GM18909 (cell line): ENCODE measurements around the gene DENND6A.
"Not testable (repeated sequence)": the region's sequence is repeated elsewhere in the genome, so short reads cannot be mapped to it uniquely, and the experiment has no call there.

Source experiments
- ATAC-seq: cut with Tn5 transposase; IDR thresholded peaks from one replicate; pipeline ENCODE4 v1.9.1; 2021; ENCODE audit warnings: mild to moderate bottlenecking; ENCODE audit not compliant: unreplicated experiment, poor library complexity

DENND6A gene

DNA sequence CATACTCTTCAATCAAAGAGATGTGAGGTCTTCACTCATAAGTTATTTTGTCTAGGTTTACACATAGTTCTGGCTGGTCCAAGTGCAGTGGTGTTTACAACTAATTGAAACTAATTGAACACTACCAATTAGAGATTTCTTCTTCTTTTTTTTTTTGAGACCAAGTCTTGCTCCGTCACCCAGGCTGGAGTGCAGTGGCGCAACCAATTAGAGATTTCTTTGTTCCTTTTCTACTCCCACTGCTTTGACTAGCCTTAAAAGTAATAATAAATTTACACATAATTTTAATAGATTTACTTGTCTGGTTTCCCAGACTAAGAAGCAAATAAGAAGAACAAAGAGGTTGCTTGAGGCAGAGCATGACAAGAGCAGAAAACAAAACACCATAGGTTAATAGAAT, 6.7 kb upstream of the DENND6A start:
- no peak for ATAC-seq

DNA sequence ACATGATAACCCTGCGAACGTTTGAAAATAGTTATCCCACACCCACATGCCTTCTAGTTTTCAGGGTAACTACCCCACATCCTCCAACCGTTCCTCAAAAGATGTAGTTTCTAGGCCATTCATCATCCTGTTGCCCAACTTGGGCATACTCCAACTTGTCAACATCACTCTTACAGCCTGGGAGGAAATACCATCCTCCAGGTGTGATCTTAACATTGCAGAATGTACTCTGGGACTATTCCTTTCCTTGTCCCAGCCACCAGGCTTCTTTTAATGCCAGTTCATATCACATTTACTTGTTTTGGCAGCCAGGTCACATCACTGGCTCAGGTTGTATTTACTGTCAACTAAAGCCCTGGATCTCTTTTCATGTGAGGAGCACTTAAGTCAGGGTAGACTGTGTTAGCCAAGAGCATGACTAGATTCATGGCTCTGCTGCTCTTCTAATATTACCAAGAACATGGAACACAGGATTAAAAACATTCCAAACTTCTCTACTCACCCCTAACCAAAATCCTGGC, 4.0 kb upstream of the DENND6A start:
- no peak for ATAC-seq

DNA sequence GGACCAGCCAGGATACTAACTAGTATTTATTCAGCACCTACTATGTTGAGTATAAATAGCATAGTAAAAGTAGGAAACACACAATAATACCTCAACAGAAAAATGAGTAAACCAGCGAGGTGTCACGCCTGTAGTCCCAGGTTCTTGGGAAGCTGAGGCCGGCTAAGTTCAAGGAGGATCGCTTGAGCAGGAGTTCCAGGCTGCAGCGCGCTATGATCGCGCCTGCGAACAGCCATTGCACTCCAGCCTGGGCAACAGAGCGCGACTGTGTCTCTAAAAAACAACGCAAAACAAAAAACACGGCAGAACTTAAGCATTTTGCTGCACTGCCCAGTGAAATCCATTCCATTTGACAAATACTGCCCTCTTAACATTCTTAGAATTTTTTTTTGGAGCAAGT, 1.3 kb upstream of the DENND6A start:
- no peak for ATAC-seq

DNA sequence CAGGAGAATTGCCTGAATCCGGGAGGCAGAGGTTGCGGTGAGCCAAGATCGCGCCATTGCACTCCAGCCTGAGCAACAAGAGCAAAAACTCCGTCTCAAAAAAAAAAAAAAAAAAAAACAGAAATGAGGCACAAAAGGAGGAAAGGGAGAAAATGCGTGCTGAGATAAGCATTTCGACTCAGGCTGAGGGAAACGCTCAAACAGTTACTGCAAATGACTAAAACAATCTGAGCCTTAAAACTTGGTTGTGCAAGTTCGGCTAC, 813 bp downstream of the DENND6A start:
- ATAC-seq: not testable (repeated sequence)

DNA sequence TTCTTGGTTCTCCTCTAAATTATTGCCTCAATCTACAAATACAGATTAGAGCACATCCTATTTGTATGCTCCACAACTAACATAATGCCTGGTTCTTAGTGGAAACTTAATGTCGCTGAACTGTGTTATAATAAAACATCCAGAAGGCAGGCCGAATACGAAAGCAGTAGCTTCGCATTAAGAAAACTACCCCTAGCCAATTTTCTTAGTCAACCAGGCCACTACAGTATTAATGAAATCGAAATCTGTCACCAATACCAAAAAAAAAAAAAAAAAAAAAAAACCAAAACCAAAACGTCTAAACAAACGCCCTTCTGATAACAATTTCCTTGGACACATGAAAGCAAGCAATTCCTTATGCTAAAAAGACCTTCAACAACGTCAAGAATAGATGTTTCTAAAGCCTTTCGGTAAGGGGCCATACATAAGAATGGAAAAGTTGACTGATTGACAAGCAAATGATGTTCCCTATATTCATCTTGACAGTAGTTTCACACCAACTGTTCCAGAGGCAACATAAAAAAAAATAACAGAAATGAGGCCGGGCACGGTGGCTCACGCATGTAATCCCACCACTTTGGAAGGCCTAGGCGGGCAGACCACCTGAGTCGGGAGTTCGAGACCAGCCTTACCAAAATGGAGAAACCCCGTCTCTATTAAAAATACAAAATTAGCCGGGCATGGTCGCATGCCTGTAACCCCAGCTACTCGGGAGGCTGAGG, 1.3 kb downstream of the DENND6A start:
- no peak for ATAC-seq

DNA sequence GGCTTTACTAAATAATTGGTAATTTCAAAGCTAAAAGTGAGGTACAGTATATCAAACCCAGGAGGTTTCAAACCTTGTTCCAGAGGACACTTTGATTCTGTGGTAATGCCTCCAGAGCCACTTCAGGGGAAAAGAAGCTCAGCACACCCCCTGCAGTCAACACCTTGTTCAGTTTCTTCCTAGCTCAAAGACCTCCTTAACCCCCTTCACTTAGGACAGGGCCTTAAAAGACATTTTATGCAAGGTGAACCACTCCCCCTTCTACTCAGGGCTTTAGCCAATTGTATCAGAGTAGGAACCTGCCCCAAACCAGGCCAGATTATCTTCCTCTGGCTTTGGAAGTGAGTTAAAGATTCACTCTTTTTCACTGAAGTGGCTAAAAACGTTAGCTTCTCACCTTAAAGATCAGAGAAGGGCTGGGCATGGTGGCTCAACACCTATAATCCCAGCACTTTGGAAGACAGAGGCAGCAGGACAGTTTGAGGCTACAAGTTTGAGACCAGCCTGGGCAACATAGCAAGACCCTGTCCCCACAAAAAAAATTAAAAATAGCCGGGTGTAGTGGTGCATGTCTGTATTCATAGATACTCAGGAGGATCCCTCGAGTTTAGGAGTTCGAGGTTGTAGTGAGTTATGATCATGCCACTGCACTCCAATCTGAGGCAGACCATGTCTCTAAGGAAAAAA, 3.4 kb downstream of the DENND6A start:
- no peak for ATAC-seq

DNA sequence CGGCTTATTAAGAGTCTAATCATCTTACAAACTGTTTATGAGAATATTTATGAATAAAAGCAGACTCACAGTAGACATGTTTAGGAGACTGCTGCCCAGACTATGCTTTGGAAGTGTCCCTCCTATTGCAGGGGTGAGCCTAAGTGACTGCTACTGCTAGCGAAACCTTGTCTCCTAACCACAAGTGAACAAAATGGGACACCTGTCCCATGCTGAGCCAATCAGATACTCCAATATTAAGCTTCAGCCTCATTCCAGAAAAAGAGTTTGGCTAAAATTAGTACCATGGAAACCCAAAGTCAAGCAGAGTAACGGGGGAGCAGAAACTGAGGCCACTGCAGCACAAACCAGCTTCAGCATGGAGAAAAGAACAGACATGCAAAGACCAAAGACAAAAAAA, 4.6 kb downstream of the DENND6A start:
- ATAC-seq: no peak

DNA sequence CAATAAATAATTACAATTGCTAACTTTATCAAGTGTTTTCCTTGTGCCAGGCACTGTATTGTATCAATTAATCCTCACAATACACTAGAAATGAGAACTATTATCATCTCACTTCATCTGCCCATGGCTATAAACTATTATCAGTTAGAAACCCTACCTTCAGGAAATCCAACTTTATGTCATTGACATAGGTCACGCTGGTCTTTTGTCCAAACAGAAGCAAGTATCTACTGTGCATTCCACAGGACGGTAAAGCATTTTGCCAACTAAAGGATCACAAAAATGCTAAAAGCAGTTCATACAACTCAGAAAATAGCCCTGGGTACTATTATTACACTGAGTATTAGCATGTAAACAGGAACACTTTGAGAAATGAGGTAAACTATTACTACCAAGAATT, 9.6 kb downstream of the DENND6A start:
- no peak for ATAC-seq

DNA sequence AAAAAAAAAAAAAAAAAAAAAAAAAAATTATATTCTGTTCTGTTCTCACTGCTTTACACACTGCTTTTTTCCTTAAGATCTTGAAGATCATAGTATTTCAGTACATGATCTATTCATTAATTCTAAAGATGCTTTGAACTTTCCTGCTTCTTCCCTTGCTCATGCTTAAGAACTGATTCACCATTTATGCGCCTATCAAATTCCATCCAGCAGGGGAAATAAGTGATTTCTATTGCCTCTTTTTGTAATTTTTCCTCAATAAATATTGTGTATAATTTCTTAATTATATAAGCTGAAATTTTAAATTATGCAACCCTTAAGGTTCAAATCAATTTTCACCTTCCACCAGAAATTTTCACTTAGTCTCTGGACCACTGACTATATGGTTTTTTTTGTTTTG, 10.6 kb downstream of the DENND6A start:
- ATAC-seq: no peak

DNA sequence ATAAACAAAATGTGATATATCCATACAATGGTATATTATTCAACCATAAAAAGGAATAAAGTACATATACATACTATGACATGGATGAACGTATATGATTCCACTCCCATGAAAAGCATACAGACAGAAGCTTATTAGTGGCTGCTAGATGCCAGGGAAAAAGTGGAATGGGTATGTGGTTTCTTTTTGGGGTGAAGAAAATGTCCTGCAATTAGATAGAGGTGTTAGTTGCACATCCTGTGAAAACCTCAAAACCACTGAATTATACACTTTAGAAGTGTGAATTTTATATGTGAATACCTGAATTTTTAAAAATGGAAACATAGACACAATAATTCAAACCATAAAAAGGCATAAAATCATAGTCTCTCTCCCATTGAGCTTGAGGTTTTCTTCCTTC, 11.2 kb downstream of the DENND6A start:
- ATAC-seq: no peak

DNA sequence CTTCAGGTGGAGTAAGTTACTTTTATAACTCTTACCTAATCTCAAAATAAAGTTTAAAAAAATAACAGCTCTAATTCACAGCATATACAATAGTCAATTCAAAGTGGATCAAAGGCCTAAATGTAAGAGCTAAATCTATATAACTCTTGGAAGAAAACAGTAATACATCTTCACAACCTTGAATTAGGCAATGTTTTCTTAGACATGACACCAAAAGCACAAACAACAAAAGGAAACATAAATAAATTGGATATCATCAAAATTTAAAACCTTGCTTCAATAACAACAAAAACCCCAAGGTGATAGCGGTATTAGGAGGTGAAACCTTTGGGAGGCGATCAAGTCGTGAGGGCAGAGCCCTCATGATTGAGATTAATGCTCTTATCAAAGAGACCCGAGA, 12.8 kb downstream of the DENND6A start:
- ATAC-seq: no peak

DNA sequence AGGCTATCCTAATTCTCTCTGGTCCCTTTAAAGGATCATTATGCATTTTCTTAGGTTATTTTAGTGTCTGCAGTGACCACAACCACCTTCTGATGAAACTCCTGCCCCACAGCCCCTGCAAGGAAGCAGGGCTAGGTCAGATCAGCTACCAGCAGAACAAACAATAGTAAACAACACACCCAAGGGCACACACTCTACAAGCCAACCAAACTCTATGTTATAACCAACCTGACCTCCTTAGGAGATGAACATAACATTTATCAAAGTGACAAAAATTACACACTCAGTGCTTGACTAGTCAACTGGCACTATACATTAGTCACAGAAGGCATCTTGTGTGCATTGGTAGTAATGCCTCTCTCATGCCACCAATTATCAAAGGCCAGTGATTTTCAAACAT, 17.3 kb downstream of the DENND6A start:
- ATAC-seq: no peak

DNA sequence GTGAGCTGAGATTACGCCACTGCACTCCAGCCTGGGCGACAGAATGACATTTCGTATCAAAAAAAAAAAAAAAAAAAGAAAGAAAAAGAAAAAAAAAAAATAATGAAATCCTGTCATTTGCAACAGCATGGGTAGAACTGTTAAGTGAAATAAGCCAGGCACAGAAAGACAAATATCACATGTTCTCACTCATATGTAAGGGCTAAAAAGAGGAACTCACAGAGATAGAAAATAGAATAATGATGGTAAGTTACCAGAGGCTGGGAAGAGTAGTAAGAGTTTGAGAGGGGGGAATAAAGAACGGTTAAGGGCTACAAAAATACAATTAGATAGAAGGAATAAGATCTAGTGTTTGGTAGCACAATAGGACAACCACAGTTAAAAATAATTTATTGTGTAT, 19.7 kb downstream of the DENND6A start:
- no peak for ATAC-seq

DNA sequence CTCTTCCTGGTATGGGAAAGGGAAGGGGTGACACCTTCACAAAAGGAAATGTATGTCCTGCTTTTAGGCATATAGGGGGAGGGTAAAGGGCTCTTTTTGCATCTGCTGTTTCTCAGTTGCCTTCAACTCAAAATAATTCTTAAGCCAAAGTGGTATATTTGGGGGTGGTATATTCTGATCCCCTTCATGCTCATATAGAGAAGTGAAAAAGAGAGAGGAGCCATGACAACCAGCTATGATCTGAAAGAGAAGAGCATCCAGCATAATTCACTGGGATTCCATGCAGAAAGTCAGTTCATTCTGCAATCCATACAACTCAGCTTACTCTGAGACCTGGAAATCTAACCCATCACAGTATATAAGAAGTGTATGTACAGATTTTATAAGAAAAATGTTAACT, 22.3 kb downstream of the DENND6A start:
- ATAC-seq: no peak

DNA sequence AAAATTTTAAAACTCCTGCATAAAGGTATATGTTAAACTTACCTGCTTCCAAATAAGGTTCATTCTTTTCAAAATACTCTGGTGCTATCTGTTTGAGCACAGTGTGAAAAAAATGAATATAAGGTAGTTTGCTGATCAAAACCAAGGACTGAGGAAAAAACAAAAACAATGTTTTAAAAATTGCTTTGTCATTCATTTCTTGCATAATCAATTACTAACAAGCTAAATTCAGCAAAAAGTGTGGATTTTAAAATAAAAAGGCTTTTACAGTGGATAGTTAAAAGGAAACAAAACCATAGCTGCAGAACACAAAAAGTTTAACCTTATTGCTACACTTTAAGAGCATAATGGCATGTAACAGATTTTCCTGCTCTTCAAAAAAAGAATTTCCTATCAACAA, 31.5 kb downstream of the DENND6A start:
- no peak for ATAC-seq

DNA sequence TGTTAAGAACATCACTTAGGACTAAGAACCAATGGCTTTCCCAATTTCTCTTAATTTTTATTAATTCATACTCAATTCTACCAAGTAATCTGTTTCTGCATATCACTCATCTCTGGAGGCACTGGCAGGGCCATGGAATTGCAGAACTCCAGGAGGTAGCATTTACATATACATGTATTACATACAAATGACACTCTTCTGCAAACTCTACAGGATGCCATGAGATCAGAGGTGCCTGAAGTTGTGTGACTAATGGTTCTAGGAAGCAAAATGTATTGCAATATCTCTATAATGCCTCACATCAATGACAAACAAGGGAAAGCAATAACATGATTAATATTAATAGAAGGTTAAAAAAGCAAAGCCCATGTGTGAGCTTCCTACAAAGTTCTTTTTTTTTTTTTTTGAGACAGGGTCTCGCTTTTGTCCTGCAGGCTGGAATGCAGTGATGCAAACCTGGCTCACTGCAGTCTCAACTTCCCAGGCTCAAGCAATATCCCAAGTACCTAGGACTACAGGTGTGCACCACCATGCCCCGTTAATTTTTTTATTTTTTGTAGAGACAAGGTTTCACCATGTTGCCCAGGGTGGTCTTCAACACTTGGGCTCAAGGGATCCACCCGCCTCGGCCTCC, 33.0 kb downstream of the DENND6A start:
- no peak for ATAC-seq

DNA sequence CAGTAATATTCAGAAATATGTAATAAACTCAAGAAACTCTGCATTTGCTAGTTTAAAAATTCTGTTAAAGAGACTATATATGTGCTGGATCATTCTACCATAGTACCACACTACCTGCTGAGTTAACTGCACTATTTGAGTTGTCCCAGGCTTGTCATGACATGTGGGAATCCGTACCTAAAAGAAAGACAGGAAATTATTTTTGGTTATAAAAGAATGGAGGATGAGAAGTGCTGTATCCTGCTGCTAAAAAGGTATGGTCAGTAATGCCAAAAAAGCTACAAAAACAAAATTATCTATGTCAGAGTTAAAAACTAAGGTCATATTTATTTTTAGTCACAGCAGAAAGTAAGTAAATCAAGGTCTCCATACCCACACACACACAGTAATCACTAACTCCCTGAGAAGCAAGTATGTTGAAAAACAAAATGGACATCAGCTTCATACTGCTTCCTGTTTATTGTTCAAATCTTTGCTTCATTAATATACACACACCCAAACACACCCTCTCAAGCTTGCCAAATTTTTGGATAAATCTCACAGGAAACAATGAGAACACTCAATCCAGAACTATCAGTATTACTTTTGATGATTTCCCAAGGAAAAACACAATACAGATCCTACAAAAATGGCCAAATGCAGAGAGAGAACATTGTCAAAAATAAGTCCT, 33.7 kb downstream of the DENND6A start:
- no peak for ATAC-seq

DNA sequence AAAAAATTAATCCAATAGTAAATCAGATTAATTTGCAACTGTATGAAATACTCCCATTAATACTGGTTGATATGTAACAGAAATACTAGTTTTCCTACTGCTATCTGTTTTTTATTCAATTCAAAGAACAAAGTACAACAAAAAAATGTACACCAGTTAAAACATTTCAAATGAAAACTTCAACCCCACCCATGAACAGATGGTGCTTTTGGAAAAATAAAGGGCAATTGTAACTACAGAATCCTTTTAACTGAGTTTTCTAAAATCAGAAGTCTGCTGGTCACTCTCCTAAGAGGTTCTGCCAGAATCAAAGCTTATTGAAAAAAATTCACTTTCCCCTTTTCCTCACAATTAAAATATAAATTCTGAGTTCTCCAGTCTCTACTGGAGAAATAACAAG, 34.3 kb downstream of the DENND6A start:
- no peak for ATAC-seq

DNA sequence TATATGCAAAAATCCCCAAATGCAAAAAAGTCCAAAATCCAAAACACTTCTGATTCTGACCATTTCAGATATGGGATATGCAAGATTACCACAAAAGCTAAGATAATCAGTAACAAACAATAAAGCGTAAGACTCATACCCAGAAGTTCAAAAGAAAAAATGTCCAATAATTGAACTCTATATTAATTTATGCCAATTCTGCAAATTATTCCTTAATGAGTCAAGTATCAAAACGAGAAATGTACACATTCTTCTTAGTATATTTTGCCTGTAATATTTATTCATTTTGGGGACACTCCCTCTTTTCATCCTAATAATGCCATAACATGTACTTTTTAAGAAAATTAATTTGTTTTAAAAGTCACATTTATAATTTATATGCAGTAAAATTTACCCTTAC, 37.1 kb downstream of the DENND6A start:
- no peak for ATAC-seq

DNA sequence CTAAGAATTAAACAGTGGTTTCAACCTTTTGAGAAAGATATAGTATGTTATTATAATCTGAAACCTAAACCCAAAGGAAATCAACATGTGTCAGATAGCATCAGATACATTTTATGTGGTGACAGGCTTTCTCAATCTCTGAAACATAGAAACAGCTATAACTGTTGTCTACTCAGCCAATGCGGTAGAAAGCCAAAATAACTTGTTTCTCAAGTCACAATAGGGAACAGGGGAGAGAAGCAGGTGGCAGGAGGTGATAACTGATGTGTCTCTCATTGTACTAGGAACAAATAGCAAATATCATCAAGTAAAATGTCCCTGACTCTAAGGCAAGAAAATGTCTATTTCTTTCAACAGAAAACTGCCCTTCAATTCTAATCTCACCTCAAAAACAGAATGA, 38.6 kb downstream of the DENND6A start:
- no peak for ATAC-seq

DNA sequence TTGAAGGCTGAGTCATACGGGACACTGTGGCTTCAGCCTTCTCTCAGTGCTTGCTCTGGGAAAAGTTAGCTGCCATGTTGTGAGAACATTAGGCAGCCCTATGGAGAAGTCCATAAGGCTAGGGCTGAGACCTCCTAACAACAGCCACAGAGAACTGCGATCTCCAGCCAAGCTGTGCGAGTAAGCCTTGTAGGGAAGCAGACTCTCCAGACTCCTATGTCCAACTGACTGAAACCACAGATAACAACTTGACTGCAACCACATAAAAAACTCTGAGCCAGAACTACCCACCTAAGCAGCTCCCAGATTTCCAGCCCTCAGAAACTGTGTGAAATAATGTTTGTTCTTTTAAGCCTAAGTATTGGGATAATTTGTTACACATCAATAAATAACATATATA, 40.7 kb downstream of the DENND6A start:
- ATAC-seq: no peak
